ENCODE measurements around the gene EPX.

Gene EPX

DNA sequence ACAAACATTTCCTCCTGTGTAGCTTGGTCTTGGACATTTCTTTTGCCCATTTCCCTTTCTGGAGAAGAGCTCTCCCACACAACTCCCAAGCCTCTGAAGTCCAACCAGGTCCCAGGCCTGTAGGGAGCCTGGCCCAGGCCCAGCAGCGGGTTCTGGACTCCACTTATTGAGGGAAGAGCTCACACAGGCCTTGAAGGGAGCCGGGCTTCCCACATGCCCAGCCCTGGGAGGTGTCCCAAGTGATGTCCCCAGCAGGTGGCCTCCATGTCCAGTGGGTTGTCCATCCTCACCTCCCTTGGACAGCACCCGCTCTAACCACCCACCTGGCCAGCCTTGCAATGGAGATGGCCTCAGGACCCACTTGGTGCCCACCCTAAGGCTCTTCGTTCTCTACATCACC lies 5.9 kb upstream of the EPX start:
- DNase-seq (ENCODE audit: low read depth in 2 of 2) = no peak

DNA sequence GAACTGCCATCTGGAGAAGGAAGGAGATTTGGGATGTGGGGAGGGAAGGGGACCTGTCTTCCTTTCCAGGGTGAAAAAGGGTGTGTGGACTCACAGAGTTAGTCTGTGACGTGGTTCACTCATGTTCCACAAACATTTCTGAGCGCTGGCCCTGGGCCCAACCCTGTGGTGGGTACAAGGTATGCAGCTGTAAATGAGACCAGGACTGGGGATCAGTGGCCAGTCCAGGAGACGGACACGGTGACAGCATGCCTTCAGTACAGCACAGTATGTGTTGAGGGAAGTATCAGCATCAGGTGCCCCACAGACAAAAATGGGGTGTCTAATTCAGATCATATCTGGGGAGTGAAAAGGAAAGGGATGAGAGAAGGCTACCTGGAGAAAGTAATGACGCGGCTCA lies 5.5 kb upstream of the EPX start:
- no peak for DNase-seq (ENCODE audit: low read depth in 2 of 2)

DNA sequence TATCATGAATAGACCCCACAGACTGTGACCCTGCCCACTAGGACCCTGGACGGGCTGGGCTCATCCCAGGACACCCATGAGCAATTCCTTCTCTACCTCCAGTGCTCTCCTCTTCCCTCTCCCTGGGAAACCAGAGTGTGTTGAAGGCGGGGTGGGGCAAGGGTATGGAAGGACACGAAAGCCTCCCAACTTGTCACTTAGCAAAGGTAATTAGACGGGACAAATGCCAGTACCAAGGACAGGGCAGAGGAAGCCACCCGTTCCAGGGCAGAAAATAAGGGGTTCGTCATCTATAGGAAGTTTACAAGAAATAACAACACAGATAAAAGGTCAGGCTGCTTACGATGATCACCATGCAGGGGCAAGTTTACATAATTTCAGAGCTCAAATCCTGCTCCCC lies 4.9 kb upstream of the EPX start:
- DNase-seq (ENCODE audit: low read depth in 2 of 2) = no peak

GRCh38 chr17:58189436-58190146 lies 2.9 kb upstream of the EPX start:
- no peak for DNase-seq (ENCODE audit: low read depth in 2 of 2)

DNA sequence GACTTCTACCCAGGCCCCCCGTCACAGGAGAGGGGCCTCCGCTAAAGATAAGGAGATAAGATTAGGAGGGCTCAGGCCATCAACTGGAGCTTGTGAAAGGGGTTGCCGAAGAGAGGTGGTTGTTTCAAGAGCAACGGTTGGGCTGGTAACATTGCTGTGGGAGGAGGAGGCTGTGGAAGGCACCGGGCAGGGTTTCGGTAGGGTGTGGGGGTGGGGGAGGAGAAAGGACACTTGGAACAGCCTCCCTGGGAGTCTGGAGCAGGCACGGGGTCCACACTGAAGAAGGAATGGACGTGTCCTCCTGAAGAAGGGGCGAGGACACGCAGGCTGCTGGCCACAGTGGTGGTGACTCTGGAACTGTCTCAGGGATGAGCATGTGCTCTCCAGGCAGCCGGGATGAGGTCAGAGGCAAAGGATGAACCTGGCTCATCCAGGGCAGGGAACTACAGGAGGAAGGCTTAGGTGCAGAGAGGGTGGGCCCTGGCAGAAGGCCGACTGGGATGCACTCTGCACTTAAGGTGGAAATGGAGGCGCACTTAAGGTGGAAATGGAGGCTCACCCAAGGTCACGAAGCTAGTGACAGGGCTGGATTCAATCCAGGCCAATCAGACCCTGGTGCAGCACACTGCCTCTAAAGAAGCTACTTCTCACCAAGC lies 1.2 kb upstream of the EPX start:
- DNase-seq (ENCODE audit: low read depth in 2 of 2) = no peak

- DNase-seq (ENCODE audit: low read depth in 2 of 2) = no peak
Measured at GRCh38 chr17:58193641-58194255, 1.2 kb downstream of the EPX start.

DNA sequence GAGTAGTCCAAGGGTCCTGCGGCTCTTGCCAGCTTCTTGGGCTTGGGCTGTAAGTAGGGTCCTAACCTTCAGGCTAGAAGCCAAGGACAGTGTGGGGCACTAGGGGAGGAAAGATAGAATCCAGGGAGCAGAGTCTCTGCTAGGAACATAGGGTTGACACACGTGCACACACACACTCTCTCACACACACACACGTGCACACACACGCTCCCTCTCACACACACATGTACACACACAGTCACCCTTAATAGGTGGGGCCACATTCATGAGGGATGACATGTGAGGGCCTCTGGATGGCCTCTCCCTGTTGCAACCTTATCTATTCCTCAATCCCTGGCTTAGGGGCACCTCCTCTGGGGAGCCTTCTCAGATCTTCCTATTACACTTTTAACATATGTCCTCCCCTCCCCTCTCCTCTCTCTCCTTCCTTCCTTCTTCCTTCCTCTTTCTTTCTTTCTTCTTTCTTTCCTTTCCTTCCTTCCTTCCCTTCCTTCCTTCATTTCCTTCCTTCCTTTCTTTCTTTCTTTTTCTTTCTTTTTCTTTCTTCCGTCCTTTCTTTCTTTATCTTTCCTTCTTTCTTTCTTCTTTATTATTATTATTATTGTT lies 3.1 kb downstream of the EPX start:
- DNase-seq (ENCODE audit: low read depth in 2 of 2) = no peak

DNA sequence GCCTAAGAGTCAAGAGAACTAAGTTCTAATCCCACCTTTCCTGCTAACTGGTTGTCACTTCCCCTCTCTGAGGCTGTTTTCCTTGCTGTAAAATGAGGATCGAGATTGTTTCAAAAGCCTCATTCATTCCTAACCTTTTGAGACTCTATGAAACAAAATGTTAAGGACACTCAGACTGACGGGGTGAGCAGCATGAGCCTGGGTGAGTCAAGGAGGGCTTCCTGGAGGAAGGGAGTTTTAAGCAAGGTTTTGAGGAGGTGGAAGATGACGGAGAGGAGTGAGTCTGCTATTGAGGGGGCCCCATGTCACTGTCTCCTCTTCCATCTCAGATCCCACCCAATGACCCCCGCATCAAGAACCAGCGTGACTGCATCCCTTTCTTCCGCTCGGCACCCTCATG lies 4.1 kb downstream of the EPX start:
- DNase-seq (ENCODE audit: low read depth in 2 of 2) = no peak

DNA sequence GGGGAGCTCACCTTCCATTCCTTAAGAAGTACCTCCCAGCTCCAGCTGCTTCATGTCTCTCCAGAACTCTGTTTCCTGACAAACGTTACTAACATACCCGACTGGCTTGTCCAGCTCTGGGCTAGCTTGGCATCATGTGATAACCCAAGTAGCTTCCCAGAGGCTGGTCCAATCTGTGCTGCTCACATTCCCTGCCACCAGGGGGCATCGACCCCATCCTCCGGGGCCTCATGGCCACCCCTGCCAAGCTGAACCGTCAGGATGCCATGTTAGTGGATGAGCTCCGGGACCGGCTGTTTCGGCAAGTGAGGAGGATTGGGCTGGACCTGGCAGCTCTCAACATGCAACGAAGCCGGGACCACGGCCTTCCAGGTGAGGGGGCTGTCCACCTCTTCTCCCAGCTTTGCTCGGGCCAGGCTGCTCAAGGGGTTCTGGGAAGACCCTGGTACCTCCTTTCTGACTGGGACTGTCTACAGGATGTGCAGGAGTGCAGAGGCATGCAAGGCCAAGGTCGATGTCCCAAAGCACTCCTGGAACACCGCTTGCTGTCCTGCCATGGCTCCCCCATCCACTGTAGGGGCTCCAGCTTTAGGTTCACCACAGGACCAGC lies 7.6 kb downstream of the EPX start:
- peak; percentile 21 to 35 for DNase-seq (ENCODE audit: low read depth in 2 of 2)

- DNase-seq (ENCODE audit: low read depth in 2 of 2) = no peak
Measured at GRCh38 chr17:58202859-58203258, 10.3 kb downstream of the EPX start.

GRCh38 chr17:58204796-58205195 lies 12.3 kb downstream of the EPX start:
- no peak for DNase-seq (ENCODE audit: low read depth in 2 of 2)

DNA sequence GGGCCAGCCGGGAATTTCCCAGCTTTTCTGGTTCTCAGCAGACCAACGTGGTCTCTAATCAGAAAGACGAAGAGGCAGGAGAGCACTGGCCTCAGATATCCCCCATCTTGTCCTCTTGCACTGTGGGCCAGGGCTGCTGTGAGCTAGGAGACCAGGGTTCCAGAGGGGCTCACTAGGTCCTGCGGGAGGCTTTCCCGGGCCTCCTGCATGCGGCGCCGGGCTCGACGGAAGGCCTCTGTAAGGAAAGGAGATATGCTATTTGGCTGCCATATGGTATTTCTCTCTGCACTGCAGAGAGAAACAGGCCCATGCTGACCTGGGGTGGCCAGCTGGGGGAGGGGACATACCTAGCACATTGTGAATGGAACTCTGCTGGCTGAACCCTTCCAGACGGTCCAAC lies 13.4 kb downstream of the EPX start:
- no peak for DNase-seq (ENCODE audit: low read depth in 2 of 2)

GRCh38 chr17:58207451-58207850 lies 14.9 kb downstream of the EPX start:
- no peak for DNase-seq (ENCODE audit: low read depth in 2 of 2)

GRCh38 chr17:58208344-58208743 lies 15.8 kb downstream of the EPX start:
- DNase-seq (ENCODE audit: low read depth in 2 of 2) = no peak

- DNase-seq (ENCODE audit: low read depth in 2 of 2) = no peak
Measured at GRCh38 chr17:58210922-58211321, 18.4 kb downstream of the EPX start.

GRCh38 chr17:58215685-58216084 lies 23.2 kb downstream of the EPX start:
- DNase-seq (ENCODE audit: low read depth in 2 of 2) = no peak

DNA sequence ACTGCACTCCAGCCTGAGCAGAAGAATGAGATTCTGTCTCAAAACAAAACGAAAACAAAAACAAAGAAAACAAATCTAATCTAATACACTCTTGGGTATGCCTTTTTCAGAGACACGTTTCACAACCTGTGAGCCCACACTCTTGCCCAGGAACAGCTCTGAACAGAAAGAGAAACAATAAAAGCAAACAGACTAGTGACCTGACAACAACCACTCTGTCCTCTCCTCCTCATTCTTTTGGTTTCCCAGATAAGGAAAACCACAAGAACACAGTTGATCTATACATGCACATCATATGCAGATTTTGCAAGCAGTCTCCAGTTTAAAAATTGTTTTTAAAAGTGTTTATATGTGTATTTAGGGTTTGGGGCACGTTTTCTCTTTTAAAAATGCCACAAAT lies 25.2 kb downstream of the EPX start:
- no peak for DNase-seq (ENCODE audit: low read depth in 2 of 2)

DNA sequence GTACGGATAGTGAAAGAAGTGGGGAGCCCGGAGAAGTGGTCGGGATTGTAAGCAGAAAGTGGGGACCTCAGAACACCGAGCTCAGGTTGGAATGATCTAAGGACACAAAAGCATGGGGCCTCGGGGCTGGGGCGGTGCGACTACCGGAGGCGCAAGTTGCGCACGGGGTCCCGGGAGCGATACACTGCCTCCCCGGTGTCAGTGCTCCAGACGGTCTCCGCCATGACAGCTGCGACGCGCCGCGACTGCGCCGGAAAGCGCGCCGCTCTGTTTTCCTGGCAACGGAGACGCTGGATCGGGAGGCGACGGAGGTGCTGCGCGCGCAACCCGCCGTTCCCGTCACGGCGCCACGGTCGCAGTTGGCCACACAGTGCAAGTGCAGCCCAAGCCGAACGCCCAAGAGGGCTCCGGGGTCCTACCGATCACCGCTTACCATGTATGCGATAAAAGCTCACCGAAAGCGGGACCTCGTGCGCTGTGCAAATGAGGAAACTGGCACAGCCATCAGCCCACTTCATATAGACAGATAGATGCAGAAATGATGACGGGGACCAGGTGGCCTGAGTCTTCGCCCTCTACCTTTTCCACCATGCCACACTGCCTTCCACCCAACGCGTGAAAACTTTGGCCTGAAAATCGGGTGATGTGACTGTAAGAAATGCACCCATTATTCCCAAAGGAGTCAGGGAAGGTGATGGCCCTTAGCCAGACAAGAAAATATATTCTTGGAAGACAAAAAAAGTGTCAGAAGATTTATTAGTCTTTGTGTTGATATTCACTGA lies 26.7 kb downstream of the EPX start, which contains the start of gene MKS1:
TSS of gene MKS1 (minus strand) at position 249 of the 782 bp plus-strand sequence. CDS start at position 224, 25 bp downstream.
- peak; percentile 84 to 91 for DNase-seq (ENCODE audit: low read depth in 2 of 2)

DNA sequence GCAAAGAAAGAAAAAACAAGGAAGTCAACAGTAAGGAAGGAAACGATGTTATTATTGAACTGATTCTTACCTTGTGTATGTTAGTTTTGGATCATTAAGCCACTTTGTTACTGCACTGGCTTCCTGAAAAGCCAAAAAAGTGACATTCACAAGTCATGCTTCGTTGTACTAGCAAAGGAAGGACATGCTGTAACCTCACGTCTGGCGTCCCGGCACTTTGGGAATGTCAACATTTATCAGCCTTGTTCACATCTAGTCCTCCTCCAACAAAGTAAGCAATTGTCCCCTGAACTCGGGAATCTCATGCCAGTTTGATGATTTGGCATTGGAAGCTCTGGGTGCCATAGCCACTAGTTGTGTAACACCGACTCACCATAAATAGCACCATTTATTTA lies 27.3 kb downstream of the EPX start:
- DNase-seq (ENCODE audit: low read depth in 2 of 2) = no peak

- DNase-seq (ENCODE audit: low read depth in 2 of 2) = no peak
Measured at GRCh38 chr17:58224315-58224714, 31.8 kb downstream of the EPX start.

DNA sequence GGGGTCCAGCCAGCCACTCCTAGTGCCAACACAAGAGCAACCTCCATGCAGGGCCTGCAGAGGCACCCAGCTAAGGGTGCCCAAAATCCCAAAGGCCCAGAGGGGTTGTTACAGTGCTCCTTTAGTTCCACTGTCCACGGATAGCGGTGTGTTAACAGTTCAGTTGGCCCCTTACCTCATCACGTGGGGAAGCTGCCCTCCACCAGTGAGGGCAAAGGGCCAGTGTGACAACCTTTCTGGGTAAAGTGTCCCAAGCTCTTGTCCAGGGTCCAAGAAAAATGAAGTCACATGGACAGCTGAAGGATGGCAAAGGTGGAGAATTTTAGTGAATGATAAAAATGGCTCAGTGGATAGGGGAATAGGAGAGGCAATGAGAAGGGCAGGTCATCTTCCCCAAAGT lies 35.2 kb downstream of the EPX start:
- DNase-seq (ENCODE audit: low read depth in 2 of 2) = no peak

- DNase-seq (ENCODE audit: low read depth in 2 of 2) = no peak
Measured at GRCh38 chr17:58228679-58229078, 36.2 kb downstream of the EPX start.
